CD8-positive, alpha-beta memory T cell (primary cell): ENCODE measurements around the gene SOS1. TPM values are rescaled to one million over a fixed set of nuclear protein-coding genes. Genes with fewer than 3 reads are reported as not detected.

Source experiments
- CTCF ChIA-PET: fragments of 350-600 bp; sonication (Branson Sonifier 250); formaldehyde crosslinking; loops from one replicate; lab custom pipeline; 2021; ENCODE audit warnings: antibody characterized with exemption; lab: Charles Lee
- POLR2A ChIA-PET: fragments of 350-600 bp; sonication (Branson Sonifier 250); formaldehyde crosslinking; loops from one replicate; lab custom pipeline; 2021; ENCODE audit warnings: antibody characterized with exemption; lab: Charles Lee
- DNase-seq, 5 donors: peaks; one replicate each; pipeline versions ENCODE4 v3.0.0 to v3.0.0-alpha.2; 2020 to 2022; ENCODE audit warnings: mixed read lengths in 1 of 5
- H3K27ac ChIP-seq: one replicate; pipeline ENCODE4 v1.7.0; 2013; ENCODE audit warnings: low read depth, mild to moderate bottlenecking, low read length, moderate library complexity
- H3K27me3 ChIP-seq: 2 replicates; pipeline ENCODE4 v1.7.0; 2013; ENCODE audit warnings: low read length, mild to moderate bottlenecking; ENCODE audit not compliant: insufficient read depth, poor library complexity, severe bottlenecking
- H3K36me3 ChIP-seq: 2 replicates; pipeline ENCODE4 v1.7.0; 2013; ENCODE audit warnings: mild to moderate bottlenecking, low read length, moderate library complexity; ENCODE audit not compliant: insufficient read depth
- H3K4me1 ChIP-seq: 2 replicates; pipeline ENCODE4 v1.7.0; 2013; ENCODE audit warnings: mild to moderate bottlenecking, low read length, moderate library complexity; ENCODE audit not compliant: insufficient read depth
- H3K4me3 ChIP-seq: 2 replicates; pipeline ENCODE4 v1.7.0; 2013; ENCODE audit warnings: mild to moderate bottlenecking, low read length
- H3K9me3 ChIP-seq: 2 replicates; pipeline ENCODE4 v1.7.0; 2013; ENCODE audit warnings: mild to moderate bottlenecking, low read length
- H3K27ac Mint-ChIP-seq, 8 donors: one replicate each; pipeline ENCODE4 v1.8.0; 2020 to 2021; ENCODE audit warnings: mixed read lengths in 8 of 8, mild to moderate bottlenecking in 6 of 8, inconsistent platforms in 3 of 8, moderate library complexity in 3 of 8
- H3K27me3 Mint-ChIP-seq, 2 donors: one replicate each; pipeline ENCODE4 v1.8.0; 2020 to 2021; ENCODE audit warnings: mixed read lengths in 2 of 2, mild to moderate bottlenecking in 1 of 2, moderate library complexity in 1 of 2
- H3K36me3 Mint-ChIP-seq, 3 donors: one replicate each; pipeline ENCODE4 v1.8.0; 2020 to 2021; ENCODE audit warnings: mixed read lengths in 3 of 3, inconsistent platforms in 1 of 3, mild to moderate bottlenecking in 1 of 3
- H3K4me1 Mint-ChIP-seq, 3 donors: one replicate each; pipeline ENCODE4 v1.8.0; 2020 to 2021; ENCODE audit warnings: mixed read lengths in 3 of 3, inconsistent platforms in 1 of 3, mild to moderate bottlenecking in 1 of 3
- H3K4me3 Mint-ChIP-seq, 7 donors: one replicate each; pipeline ENCODE4 v1.8.0; 2020 to 2021; ENCODE audit warnings: mixed read lengths in 7 of 7, mild to moderate bottlenecking in 6 of 7, moderate library complexity in 4 of 7, inconsistent platforms in 2 of 7
- H3K9me3 Mint-ChIP-seq, 5 donors: one replicate each; pipeline ENCODE4 v1.8.0; 2020 to 2022; ENCODE audit warnings: mixed read lengths in 5 of 5, mild to moderate bottlenecking in 3 of 5, moderate library complexity in 2 of 5, inconsistent platforms in 1 of 5
- polyA plus RNA-seq: library from polyadenylated mRNA; unstranded; fragments of 300-500 nt; fragmentation: Illumina TruSeq; gene quantifications from one replicate; pipeline ENCODE4 v1.2.3, GENCODE V29; 2021
- total RNA-seq, 2 experiments: library from RNA; stranded (reverse); gene quantifications; one replicate each; pipeline ENCODE4 v1.2.3, GENCODE V29; 2021

SOS1 gene
- total and polyA plus RNA-seq, 3 experiments from 2014 or later, result 14.5 to 75.9 (median 72.6) TPM

GRCh38 chr2:39124000-39124745 is 3.3 kb upstream of the SOS1 start:
- H3K9me3 ChIP-seq, result no peaks in the 10 kb centered on the region
- Mint-ChIP-seq H3K4me3 (peak overlapping the region; percentile 87 to 95 (median 94)), H3K27me3 (no peaks in the 10 kb centered on the region), H3K36me3 (peaks cover 0 to 22% (median 0%) of the 10 kb centered on the region in 3 donors), H3K9me3 (no peaks in the 10 kb centered on the region), H3K27ac (peak overlapping the region; percentile 90 to 99 (median 96)), H3K4me1 (peaks cover 48 to 64% (median 61%) of the 10 kb centered on the region in 3 donors)
- peak overlapping the region; percentile 91 for H3K27ac ChIP-seq
- peak; percentile 94 to 98 (median 96) for DNase-seq
- no peaks in the 10 kb centered on the region for H3K36me3 ChIP-seq
- H3K4me3 ChIP-seq, result peak overlapping the region; percentile 88
- CTCF ChIA-PET, result interaction anchor here (0.7 to 3.6 kb wide), 20 partner anchors 8 to 104 kb away, joined by 3 to 57 read pairs (median 4); no protein-coding TSS in a partner anchor
- H3K4me1 ChIP-seq, result peaks cover 32% of the 10 kb centered on the region
- H3K27me3 ChIP-seq, result no peaks in the 10 kb centered on the region
- POLR2A ChIA-PET, result interaction anchor here (0.6 to 2.3 kb wide), 6 partner anchors 13 to 459 kb away, joined by 3 to 21 read pairs (median 7); partner anchors contain the start of gene SRSF7

GRCh38 chr2:39123436-39123999 is 2.7 kb upstream of the SOS1 start:
- H3K36me3 Mint-ChIP-seq, result peaks cover 0 to 26% (median 0%) of the 10 kb centered on the region in 3 donors
- POLR2A ChIA-PET, result interaction anchor here (0.6 to 2.3 kb wide), 5 partner anchors 13 to 458 kb away, joined by 3 to 21 read pairs (median 7); partner anchors contain the start of gene SRSF7
- peaks cover 28% of the 10 kb centered on the region for H3K4me1 ChIP-seq

GRCh38 chr2:39121523-39122063 is 742 bp upstream of the SOS1 start:
- ChIA-PET POLR2A (interaction anchor here (0.7 to 3.4 kb wide), 5 partner anchors 12 to 107 kb away, joined by 3 to 65 read pairs (median 10); no protein-coding TSS in a partner anchor), CTCF (interaction anchor here (0.9 to 7.8 kb wide), 7 partner anchors 9 to 174 kb away, joined by 3 to 123 read pairs (median 11); no protein-coding TSS in a partner anchor)
- peaks cover 30% of the 10 kb centered on the region for H3K4me1 ChIP-seq
- no peaks in the 10 kb centered on the region for H3K27me3 ChIP-seq
- H3K36me3 Mint-ChIP-seq, result peaks cover 0 to 34% (median 0%) of the 10 kb centered on the region in 3 donors
- no peaks in the 10 kb centered on the region for H3K27me3 Mint-ChIP-seq
- H3K4me3 Mint-ChIP-seq, result peak overlapping the region; percentile 87 to 99 (median 91)
- peak overlapping the region; percentile 80 for H3K27ac ChIP-seq
- no peaks in the 10 kb centered on the region for H3K36me3 ChIP-seq
- no peak for DNase-seq
- H3K4me1 Mint-ChIP-seq, result peaks cover 54 to 67% (median 65%) of the 10 kb centered on the region in 3 donors
- peak overlapping the region; percentile 93 to 98 (median 96) for H3K27ac Mint-ChIP-seq
- no peaks in the 10 kb centered on the region for H3K9me3 ChIP-seq
- H3K4me3 ChIP-seq, result peak overlapping the region; percentile 80
- no peaks in the 10 kb centered on the region for H3K9me3 Mint-ChIP-seq

More at GRCh38 chr2:39123436-39123999, 2.7 kb upstream of the SOS1 start:
- CTCF ChIA-PET, result interaction anchor here (0.7 to 3.6 kb wide), 16 partner anchors 7 to 105 kb away, joined by 3 to 57 read pairs (median 4); no protein-coding TSS in a partner anchor
- no peaks in the 10 kb centered on the region for H3K27me3 Mint-ChIP-seq
- peak overlapping the region; percentile 90 to 99 (median 96) for H3K27ac Mint-ChIP-seq
- Histone ChIP-seq H3K9me3 (no peaks in the 10 kb centered on the region), H3K27ac (peak overlapping the region; percentile 91), H3K4me3 (peak overlapping the region; percentile 88), H3K36me3 (no peaks in the 10 kb centered on the region), H3K27me3 (no peaks in the 10 kb centered on the region)
- DNase-seq, result no peak
- no peaks in the 10 kb centered on the region for H3K9me3 Mint-ChIP-seq
- peak overlapping the region; percentile 87 to 95 (median 94) for H3K4me3 Mint-ChIP-seq
- H3K4me1 Mint-ChIP-seq, result peaks cover 50 to 65% (median 62%) of the 10 kb centered on the region in 3 donors

GRCh38 chr2:39120521-39120770 is 405 bp downstream of the SOS1 start:
- Mint-ChIP-seq H3K4me3 (peak overlapping the region in 1 of 7 donors; percentile 99), H3K9me3 (no peaks in the 10 kb centered on the region), H3K27ac (no peak overlapping the region), H3K27me3 (no peaks in the 10 kb centered on the region), H3K36me3 (peaks cover 0 to 43% (median 4%) of the 10 kb centered on the region in 3 donors), H3K4me1 (peaks cover 63 to 76% (median 75%) of the 10 kb centered on the region in 3 donors)
- no peak overlapping the region for H3K27ac ChIP-seq
- no peak for DNase-seq
- no peaks in the 10 kb centered on the region for H3K9me3 ChIP-seq
- H3K4me3 ChIP-seq, result no peak overlapping the region
- ChIA-PET POLR2A (interaction anchor here (0.8 to 3.4 kb wide), 14 partner anchors 9 to 369 kb away, joined by 3 to 65 read pairs (median 5); partner anchors contain the start of gene SRSF7), CTCF (interaction anchor here (0.9 to 7.8 kb wide), 20 partner anchors 10 to 369 kb away, joined by 3 to 123 read pairs (median 5); partner anchors contain the start of gene SRSF7)
- peaks cover 36% of the 10 kb centered on the region for H3K4me1 ChIP-seq
- no peaks in the 10 kb centered on the region for H3K36me3 ChIP-seq
- H3K27me3 ChIP-seq, result no peaks in the 10 kb centered on the region

GRCh38 chr2:39119732-39120520 is 925 bp downstream of the SOS1 start:
- CTCF ChIA-PET, result interaction anchor here (0.6 to 7.8 kb wide), 23 partner anchors 9 to 369 kb away, joined by 3 to 123 read pairs (median 5); partner anchors contain the start of gene SRSF7

GRCh38 chr2:39118786-39119499 is 1.9 kb downstream of the SOS1 start:
- no peaks in the 10 kb centered on the region for H3K9me3 Mint-ChIP-seq
- H3K4me1 ChIP-seq, result peaks cover 31% of the 10 kb centered on the region
- POLR2A ChIA-PET, result interaction anchor here (1.1 to 3.4 kb wide), 4 partner anchors 99 to 134 kb away, joined by 3 to 65 read pairs (median 20); no protein-coding TSS in a partner anchor

More at GRCh38 chr2:39119732-39120520, 925 bp downstream of the SOS1 start:
- no peaks in the 10 kb centered on the region for H3K27me3 Mint-ChIP-seq
- H3K27ac Mint-ChIP-seq, result peak overlapping the region; percentile 80 to 97 (median 93)
- H3K36me3 ChIP-seq, result no peaks in the 10 kb centered on the region
- peaks cover 0 to 44% (median 4%) of the 10 kb centered on the region in 3 donors for H3K36me3 Mint-ChIP-seq
- POLR2A ChIA-PET, result interaction anchor here (0.9 to 3.4 kb wide), 14 partner anchors 8 to 369 kb away, joined by 3 to 65 read pairs (median 5); partner anchors contain the start of gene SRSF7
- H3K4me1 ChIP-seq, result peaks cover 31% of the 10 kb centered on the region
- H3K4me3 Mint-ChIP-seq, result peak overlapping the region; percentile 90 to 98 (median 94)
- H3K9me3 ChIP-seq, result no peaks in the 10 kb centered on the region
- peak; percentile 44 to 71 (median 53) for DNase-seq
- H3K4me1 Mint-ChIP-seq, result peaks cover 61 to 74% (median 74%) of the 10 kb centered on the region in 3 donors
- H3K9me3 Mint-ChIP-seq, result no peaks in the 10 kb centered on the region
- H3K27me3 ChIP-seq, result no peaks in the 10 kb centered on the region
- H3K4me3 ChIP-seq, result peak overlapping the region; percentile 75
- peak overlapping the region; percentile 38 for H3K27ac ChIP-seq

More at GRCh38 chr2:39118786-39119499, 1.9 kb downstream of the SOS1 start:
- Mint-ChIP-seq H3K4me3 (peak overlapping the region; percentile 90 to 98 (median 94)), H3K36me3 (peaks cover 0 to 37% (median 6%) of the 10 kb centered on the region in 3 donors), H3K4me1 (peaks cover 57 to 74% (median 71%) of the 10 kb centered on the region in 3 donors), H3K27ac (peak overlapping the region; percentile 80 to 97 (median 93)), H3K27me3 (no peaks in the 10 kb centered on the region)
- H3K27me3 ChIP-seq, result no peaks in the 10 kb centered on the region
- CTCF ChIA-PET, result interaction anchor here (0.9 to 7.8 kb wide), 14 partner anchors 10 to 368 kb away, joined by 3 to 123 read pairs (median 4); partner anchors contain the start of gene SRSF7
- DNase-seq, result no peak
- no peaks in the 10 kb centered on the region for H3K36me3 ChIP-seq
- H3K27ac ChIP-seq, result peak overlapping the region; percentile 38
- no peaks in the 10 kb centered on the region for H3K9me3 ChIP-seq
- H3K4me3 ChIP-seq, result peak overlapping the region; percentile 75
